Measurements from ENCODE around the gene ZBTB48.
"Not testable (repeated sequence)": the region's sequence is repeated elsewhere in the genome, so short reads cannot be mapped to it uniquely, and the experiment has no call there.

Gene ZBTB48

GRCh38 chr1:6592865-6593593 is 13.2 kb downstream of the ZBTB48 start:
- no peak for DNase-seq

GRCh38 chr1:6593810-6594209 is 14.0 kb downstream of the ZBTB48 start:
- DNase-seq = no peak

GRCh38 chr1:6594977-6595740 is 15.4 kb downstream of the ZBTB48 start:
- DNase-seq = no peak

GRCh38 chr1:6596351-6596750 is 16.6 kb downstream of the ZBTB48 start:
- no peak for DNase-seq

- DNase-seq = no peak
These were observed 17.3 kb downstream of the ZBTB48 start for GRCh38 chr1:6596886-6597776.

GRCh38 chr1:6597777-6598131 is 18.0 kb downstream of the ZBTB48 start:
- no peak for DNase-seq

- no peak for DNase-seq
These were observed 19.6 kb downstream of the ZBTB48 start for GRCh38 chr1:6599141-6599975.

- not testable (repeated sequence) for DNase-seq
These were observed 20.2 kb downstream of the ZBTB48 start for GRCh38 chr1:6599991-6600390.

- DNase-seq = no peak
These were observed 20.7 kb downstream of the ZBTB48 start for GRCh38 chr1:6600410-6601048.

GRCh38 chr1:6601049-6601922 is 21.5 kb downstream of the ZBTB48 start:
- peak; percentile 60 for DNase-seq

GRCh38 chr1:6601923-6602668 is 22.3 kb downstream of the ZBTB48 start:
- peak; percentile 53 for DNase-seq

GRCh38 chr1:6602669-6603237 is 23.0 kb downstream of the ZBTB48 start, which contains the start of gene KLHL21:
KLHL21 (minus strand) TSS chr1:6602869; CDS start chr1:6602817, 52 bp downstream.
- DNase-seq = peak; percentile 76

GRCh38 chr1:6603238-6603914 is 23.6 kb downstream of the ZBTB48 start:
- DNase-seq = no peak

- DNase-seq = no peak
These were observed 24.2 kb downstream of the ZBTB48 start for GRCh38 chr1:6603915-6604558.

GRCh38 chr1:6612641-6613360 is 33.0 kb downstream of the ZBTB48 start:
- DNase-seq = peak; percentile 92

GRCh38 chr1:6613361-6614018 is 33.7 kb downstream of the ZBTB48 start, which contains the start of gene PHF13:
PHF13 (plus strand) TSS chr1:6613731; CDS start chr1:6614067, 336 bp downstream.
- peak; percentile 99 for DNase-seq

Measured in NCI-H510A treated with DMSO at 0.1 percent for 48 hours (cell line).